ENCODE measurements around the gene TNIP2. TPM values are rescaled to one million over a fixed set of nuclear protein-coding genes. Genes with fewer than 3 reads are reported as not detected.

Gene TNIP2
- total RNA-seq, 1 experiment from 2014 or later: 56.5 TPM

DNA sequence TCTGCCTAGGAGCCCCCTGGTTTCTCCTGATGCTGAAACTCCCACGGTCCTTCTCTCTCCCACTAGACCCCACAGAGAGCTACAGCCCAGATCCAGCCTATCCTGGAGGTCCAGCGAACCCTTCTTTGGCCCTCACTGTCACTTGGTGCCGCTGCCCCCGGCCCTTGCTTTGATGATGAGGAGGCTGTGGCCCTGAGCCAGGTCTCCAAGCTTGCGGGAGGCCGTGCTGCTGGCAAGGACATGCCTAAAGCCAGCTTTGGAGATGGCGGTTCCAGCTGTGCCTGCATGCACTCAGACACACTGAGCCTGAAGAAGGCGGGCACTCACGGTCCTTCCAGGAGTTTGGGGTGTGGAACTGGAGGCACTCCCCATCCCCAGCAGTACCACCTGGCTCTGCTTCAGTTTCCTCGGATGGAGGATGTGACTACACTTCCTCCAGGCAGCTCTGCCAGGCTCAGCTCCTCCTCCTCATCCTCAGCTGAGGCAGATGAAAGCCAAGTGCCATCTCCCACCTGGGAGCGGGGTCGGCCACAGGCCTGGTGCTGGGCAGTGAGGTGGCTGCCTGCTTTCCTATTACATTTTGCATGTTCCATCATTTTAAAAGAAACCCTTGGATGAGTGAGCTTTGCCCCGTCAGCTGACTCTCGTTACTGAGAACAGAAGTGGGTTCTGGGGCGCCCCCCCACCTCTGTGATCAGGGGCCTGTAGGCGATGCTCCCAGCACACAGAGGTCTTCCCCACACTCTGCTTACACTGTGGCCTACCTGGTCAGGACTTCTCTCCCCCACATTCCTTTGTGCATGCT lies 9.0 kb downstream of the TNIP2 start:
- no peaks in the 10 kb centered on the region for H3F3A ChIP-seq (ENCODE audit: low read length, unreplicated experiment)
- H4K20me1 ChIP-seq (ENCODE audit: low read length): no peaks in the 10 kb centered on the region
- no peaks in the 10 kb centered on the region for H3K9me3 ChIP-seq (ENCODE audit: low read length)
- intact Hi-C loops (cut with micrococcal nuclease): no loop called here
- ATAC-seq (no peak), DNase-seq (no peak)
- H3K36me3 ChIP-seq (ENCODE audit: low read depth, low read length): peaks cover 11% of the 10 kb centered on the region; the same call in 1 of the 2 replicates
- TF ChIP-seq, protein P1, sequence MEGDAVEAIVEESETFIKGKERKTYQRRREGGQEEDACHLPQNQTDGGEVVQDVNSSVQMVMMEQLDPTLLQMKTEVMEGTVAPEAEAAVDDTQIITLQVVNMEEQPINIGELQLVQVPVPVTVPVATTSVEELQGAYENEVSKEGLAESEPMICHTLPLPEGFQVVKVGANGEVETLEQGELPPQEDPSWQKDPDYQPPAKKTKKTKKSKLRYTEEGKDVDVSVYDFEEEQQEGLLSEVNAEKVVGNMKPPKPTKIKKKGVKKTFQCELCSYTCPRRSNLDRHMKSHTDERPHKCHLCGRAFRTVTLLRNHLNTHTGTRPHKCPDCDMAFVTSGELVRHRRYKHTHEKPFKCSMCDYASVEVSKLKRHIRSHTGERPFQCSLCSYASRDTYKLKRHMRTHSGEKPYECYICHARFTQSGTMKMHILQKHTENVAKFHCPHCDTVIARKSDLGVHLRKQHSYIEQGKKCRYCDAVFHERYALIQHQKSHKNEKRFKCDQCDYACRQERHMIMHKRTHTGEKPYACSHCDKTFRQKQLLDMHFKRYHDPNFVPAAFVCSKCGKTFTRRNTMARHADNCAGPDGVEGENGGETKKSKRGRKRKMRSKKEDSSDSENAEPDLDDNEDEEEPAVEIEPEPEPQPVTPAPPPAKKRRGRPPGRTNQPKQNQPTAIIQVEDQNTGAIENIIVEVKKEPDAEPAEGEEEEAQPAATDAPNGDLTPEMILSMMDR (conservative IDR thresholded peaks at IDR 0.05; ENCODE audit: low read depth, low read length): no peak
- no peak overlapping the region for H3K4me3 ChIP-seq (ENCODE audit: low read length)
- H3K4me2 ChIP-seq (ENCODE audit: low read length): peak overlapping the region; percentile 57
- H3K27ac ChIP-seq (ENCODE audit: low read length): peak overlapping the region; percentile 91
- peaks cover 29% of the 10 kb centered on the region for H3K79me2 ChIP-seq (ENCODE audit: low read length)
- H3K4me1 ChIP-seq (ENCODE audit: insufficient read depth, low read length): peaks cover 24% of the 10 kb centered on the region
- no peaks in the 10 kb centered on the region for H3K27me3 ChIP-seq (ENCODE audit: low read length)
- POLR2A ChIA-PET (ENCODE audit: unreplicated experiment): no interaction called here
- H3K9ac ChIP-seq (ENCODE audit: low read length): peak overlapping the region; percentile 37
- CTCF ChIA-PET: no interaction called here
- H2AFZ ChIP-seq (ENCODE audit: low read length): no peak overlapping the region
- H3K9me2 ChIP-seq (replicated peaks; ENCODE audit: low read length): no peaks in the 10 kb centered on the region
- no TSS peak for BruUV-seq (replicated peaks)

DNA sequence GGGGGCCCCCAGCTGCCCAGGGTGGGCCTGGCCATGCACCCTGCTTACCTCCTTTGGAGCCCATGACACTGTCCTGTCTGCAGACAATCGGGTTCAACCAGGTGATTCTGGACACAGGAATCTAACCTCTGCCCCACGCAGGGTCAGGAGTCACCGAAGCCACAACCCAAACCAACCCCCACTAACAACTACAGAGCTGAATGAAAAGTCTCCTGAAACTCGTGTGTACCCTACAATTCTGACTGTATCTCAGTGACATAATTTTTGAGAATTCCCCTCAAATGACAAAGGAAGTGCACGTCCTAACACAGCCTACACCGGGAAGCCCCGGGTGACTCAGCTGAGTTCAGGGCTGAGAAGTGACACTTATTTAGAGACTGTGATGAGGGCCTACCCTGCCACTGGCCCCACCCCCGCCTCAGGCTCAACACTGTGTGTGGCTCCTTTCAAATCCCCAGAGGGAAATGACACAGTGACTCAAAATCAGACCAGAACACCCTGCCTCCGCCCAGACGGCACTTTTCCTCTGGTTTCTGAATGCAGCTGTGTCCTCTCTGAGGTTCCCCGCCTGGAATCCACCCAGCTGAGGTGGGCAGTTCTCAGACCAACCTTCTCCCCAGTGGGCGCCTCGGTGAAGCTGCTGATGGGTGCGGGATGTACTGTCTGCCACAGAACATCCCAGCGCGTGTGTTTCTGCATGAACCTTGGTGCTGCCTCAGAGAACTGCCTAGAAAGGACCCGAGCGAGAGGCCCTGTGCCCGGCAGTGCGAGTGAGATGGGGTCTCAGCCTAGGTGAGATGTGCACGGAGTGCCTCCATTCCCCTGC lies 9.9 kb downstream of the TNIP2 start:
- intact Hi-C loops (cut with micrococcal nuclease): no loop called here
- ChIA-PET CTCF (no interaction called here), POLR2A (ENCODE audit: unreplicated experiment) (no interaction called here)
- Histone ChIP-seq H3K9ac (ENCODE audit: low read length) (peak overlapping the region; percentile 59), H4K20me1 (ENCODE audit: low read length) (no peaks in the 10 kb centered on the region), H2AFZ (ENCODE audit: low read length) (no peak overlapping the region), H3K9me2 (replicated peaks; ENCODE audit: low read length) (no peaks in the 10 kb centered on the region), H3K79me2 (ENCODE audit: low read length) (peaks cover 23% of the 10 kb centered on the region), H3K9me3 (ENCODE audit: low read length) (no peaks in the 10 kb centered on the region), H3K27ac (ENCODE audit: low read length) (peak overlapping the region; percentile 91), H3F3A (ENCODE audit: low read length, unreplicated experiment) (no peaks in the 10 kb centered on the region), H3K4me2 (ENCODE audit: low read length) (peak overlapping the region; percentile 57), H3K4me3 (ENCODE audit: low read length) (no peak overlapping the region), H3K4me1 (ENCODE audit: insufficient read depth, low read length) (peaks cover 24% of the 10 kb centered on the region), H3K27me3 (ENCODE audit: low read length) (no peaks in the 10 kb centered on the region), H3K36me3 (ENCODE audit: low read depth, low read length) (peaks cover 11% of the 10 kb centered on the region; the same call in 1 of the 2 replicates)
- no TSS peak for BruUV-seq (replicated peaks)
- peak; percentile 84 for DNase-seq
- TF ChIP-seq, protein P1 (conservative IDR thresholded peaks at IDR 0.05; ENCODE audit: low read depth, low read length): no peak
- TF ChIP-seq EZH2 (IDR thresholded peaks at IDR 0.05; ENCODE audit: low read length, unreplicated experiment): no peak
- no peak for TF ChIP-seq EZH2phosphoT487 (IDR thresholded peaks at IDR 0.05; ENCODE audit: borderline replicate concordance, low read length)
- peak; percentile 96 for ATAC-seq
